Stomach (tissue), 9 donors: ENCODE data around the gene FZR1. TPM values are rescaled to one million over a fixed set of nuclear protein-coding genes. Genes with fewer than 3 reads are reported as not detected.

Source experiments
- DNase-seq, 2 donors: peaks; one replicate each; pipeline versions ENCODE4 v3.0.0 to v3.0.0-alpha.2; 2013 to 2019
- H3K27ac ChIP-seq, 5 donors: fragments of 200-600 bp in 4 of 5; sonication (generic) in 4 of 5; one replicate each; pipeline ENCODE4 v1.5.1; 2013 to 2019; ENCODE audit warnings: mild to moderate bottlenecking in 1 of 5, moderate library complexity in 1 of 5
- H3K27me3 ChIP-seq, 3 donors: fragments of 200-600 bp; sonication (generic); one replicate each; pipeline ENCODE4 v1.5.1; 2017 to 2019; ENCODE audit warnings: mixed run types in 1 of 3
- H3K36me3 ChIP-seq, 4 donors: fragments of 200-600 bp; sonication (generic); 1 replicate in 3 of 4; 2 replicates in 1 of 4; pipeline ENCODE4 v1.5.1; 2016 to 2019
- H3K4me1 ChIP-seq, 4 donors: fragments of 200-600 bp; sonication (generic); one replicate each; pipeline ENCODE4 v1.5.1; 2016 to 2019
- H3K4me3 ChIP-seq, 4 donors: fragments of 200-600 bp; sonication (generic) in 3 of 4; one replicate each; pipeline ENCODE4 v1.5.1; 2016 to 2019; ENCODE audit warnings: mild to moderate bottlenecking in 1 of 4
- H3K9me3 ChIP-seq, 4 donors: fragments of 200-600 bp; sonication (generic); one replicate each; pipeline ENCODE4 v1.5.1; 2016 to 2019
- EP300 ChIP-seq: sonication (generic); formaldehyde crosslinking; IDR thresholded peaks from one replicate; pipeline ENCODE4 v1.6.1; 2017; ENCODE audit warnings: antibody characterized with exemption
- POLR2A ChIP-seq, 4 donors: fragments of 450-650 bp; IDR thresholded peaks; one replicate each; pipeline ENCODE4 v1.6.1; 2016; ENCODE audit warnings: antibody characterized with exemption in 4 of 4, control low read depth in 2 of 4, mild to moderate bottlenecking in 1 of 4, moderate library complexity in 1 of 4
- POLR2AphosphoS5 ChIP-seq, 3 donors: sonication (generic); formaldehyde crosslinking; IDR thresholded peaks; one replicate each; pipeline ENCODE4 v1.6.1; 2016; ENCODE audit warnings: antibody characterized with exemption in 3 of 3
- WGBS, 5 donors: extraction: QIAGEN DNeasy Blood & Tissue Kit in 3 of 5; methylation state at CpG; one replicate each; pipeline versions ENCODE4 v1.1.5 to v1.1.7; 2013 to 2018; 5-methylcytosine and 5-hydroxymethylcytosine counted together
- intact Hi-C: fragments of 100-400 bp; cut with DNase I; formaldehyde crosslinking; loops from one replicate; pipeline ENCODE4 v1.15.1; 2023; ENCODE audit warnings: low total_unique reads
- polyA plus RNA-seq, 3 donors: library from polyadenylated mRNA; stranded (reverse); fragments of 200-250 nt; gene quantifications; one replicate each; pipeline ENCODE4 v1.2.3, GENCODE V29; 2013
- total RNA-seq, 5 donors: library from RNA; depleted of rRNA; stranded (reverse); fragments of >200 nt; gene quantifications; one replicate each; pipeline versions ENCODE4 v1.1.0 to v1.2.3, GENCODE V29; 2014 to 2016
- TF ChIP-seq, protein P1 (sequence below), 7 experiments: fragments of 450-650 bp in 4 of 7; fragments of 200-600 bp in 3 of 7; sonication (generic) in 3 of 7; IDR thresholded peaks; one replicate each; pipeline ENCODE4 v1.5.1; 2016 to 2019; ENCODE audit warnings: antibody characterized with exemption in 7 of 7, control low read depth in 2 of 7, mild to moderate bottlenecking in 1 of 7
- donor health status: healthy with polysubstance abuse.
- donor health status: Bipolar disorder and iron deficiency.
- donor health status: healthy.

FZR1 gene
- total and polyA plus RNA-seq, 8 donors, result 9.4 to 113 (median 21.3) TPM

GRCh38 chr19:3551792-3552095 is 45.6 kb downstream of the FZR1 start:
- no peak for DNase-seq
- Histone ChIP-seq H3K36me3 (peaks cover 0 to 37% (median 36%) of the 10 kb centered on the region in 4 donors), H3K27me3 (no peaks in the 10 kb centered on the region), H3K9me3 (no peaks in the 10 kb centered on the region), H3K4me3 (no peak overlapping the region), H3K27ac (no peak overlapping the region), H3K4me1 (peaks cover 15 to 47% (median 29%) of the 10 kb centered on the region in 4 donors)
- TF ChIP-seq EP300 (no peak), POLR2AphosphoS5 (IDR thresholded peaks at IDR 0.05) (no peak), POLR2A (IDR thresholded peaks at IDR 0.05) (no peak)
- TF ChIP-seq, protein P1, sequence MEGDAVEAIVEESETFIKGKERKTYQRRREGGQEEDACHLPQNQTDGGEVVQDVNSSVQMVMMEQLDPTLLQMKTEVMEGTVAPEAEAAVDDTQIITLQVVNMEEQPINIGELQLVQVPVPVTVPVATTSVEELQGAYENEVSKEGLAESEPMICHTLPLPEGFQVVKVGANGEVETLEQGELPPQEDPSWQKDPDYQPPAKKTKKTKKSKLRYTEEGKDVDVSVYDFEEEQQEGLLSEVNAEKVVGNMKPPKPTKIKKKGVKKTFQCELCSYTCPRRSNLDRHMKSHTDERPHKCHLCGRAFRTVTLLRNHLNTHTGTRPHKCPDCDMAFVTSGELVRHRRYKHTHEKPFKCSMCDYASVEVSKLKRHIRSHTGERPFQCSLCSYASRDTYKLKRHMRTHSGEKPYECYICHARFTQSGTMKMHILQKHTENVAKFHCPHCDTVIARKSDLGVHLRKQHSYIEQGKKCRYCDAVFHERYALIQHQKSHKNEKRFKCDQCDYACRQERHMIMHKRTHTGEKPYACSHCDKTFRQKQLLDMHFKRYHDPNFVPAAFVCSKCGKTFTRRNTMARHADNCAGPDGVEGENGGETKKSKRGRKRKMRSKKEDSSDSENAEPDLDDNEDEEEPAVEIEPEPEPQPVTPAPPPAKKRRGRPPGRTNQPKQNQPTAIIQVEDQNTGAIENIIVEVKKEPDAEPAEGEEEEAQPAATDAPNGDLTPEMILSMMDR (IDR thresholded peaks at IDR 0.05), result no peak
- WGBS, 5 donors, result 76 to 87% (median 85%) methylated on average over 9 of the region's 9 CpGs
- intact Hi-C loops, result no loop called here

DNA sequence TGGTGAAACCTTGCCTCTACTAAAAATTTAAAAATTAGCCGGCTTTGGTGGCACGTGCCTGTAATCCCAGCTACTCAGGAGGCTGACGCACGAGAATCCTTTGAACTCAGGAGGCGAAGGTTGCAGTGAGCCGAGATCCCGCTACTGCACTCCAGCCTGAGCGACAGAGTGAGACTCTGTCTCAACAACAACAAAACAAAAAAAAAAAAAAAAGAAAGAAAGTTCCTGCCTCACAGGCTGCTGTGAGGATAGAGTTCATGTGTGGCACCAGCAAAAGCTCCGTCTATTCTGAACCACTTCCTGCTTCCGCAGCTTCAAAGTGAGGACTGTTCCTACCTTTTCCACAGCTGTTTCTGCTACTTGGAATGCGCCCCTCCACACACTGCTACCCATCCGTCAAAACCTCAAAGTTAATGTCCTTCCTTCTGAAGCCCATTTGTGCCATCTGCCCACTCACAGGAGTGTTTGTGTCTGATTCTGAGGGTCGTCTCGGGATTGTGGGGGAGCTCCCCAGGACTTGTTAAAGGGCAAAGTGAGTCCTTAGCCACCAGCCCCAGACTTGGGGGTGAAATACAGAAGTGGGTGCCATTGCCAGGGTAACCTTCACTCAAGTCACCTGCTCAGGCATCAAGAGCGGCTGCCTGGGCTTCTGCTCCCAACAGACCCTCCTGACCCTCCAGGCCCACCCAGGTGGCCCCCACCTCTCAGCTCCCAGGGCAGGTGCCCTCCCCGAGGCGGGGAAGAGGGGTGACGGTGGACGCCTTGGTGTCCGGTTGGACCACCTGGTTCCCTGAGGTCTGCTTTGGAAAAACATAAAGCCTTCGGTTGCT is 48.4 kb downstream of the FZR1 start:
- H3K4me1 ChIP-seq, result peaks cover 22 to 57% (median 41%) of the 10 kb centered on the region in 4 donors
- H3K4me3 ChIP-seq, result no peak overlapping the region
- TF ChIP-seq EP300 (no peak), POLR2AphosphoS5 (IDR thresholded peaks at IDR 0.05) (no peak), POLR2A (IDR thresholded peaks at IDR 0.05) (no peak)
- TF ChIP-seq, protein P1 (IDR thresholded peaks at IDR 0.05), result no peak
- no peaks in the 10 kb centered on the region for H3K9me3 ChIP-seq
- DNase-seq, result no peak
- WGBS, 5 donors, result 71 to 80% (median 78%) methylated on average over 21 of the region's 21 CpGs
- H3K27ac ChIP-seq, result peak overlapping the region in 3 of 5 donors; percentile 21 to 90 (median 61)
- no peaks in the 10 kb centered on the region for H3K27me3 ChIP-seq
- intact Hi-C loops, result no loop called here
- H3K36me3 ChIP-seq, result peaks cover 0 to 16% (median 13%) of the 10 kb centered on the region in 4 donors

DNA sequence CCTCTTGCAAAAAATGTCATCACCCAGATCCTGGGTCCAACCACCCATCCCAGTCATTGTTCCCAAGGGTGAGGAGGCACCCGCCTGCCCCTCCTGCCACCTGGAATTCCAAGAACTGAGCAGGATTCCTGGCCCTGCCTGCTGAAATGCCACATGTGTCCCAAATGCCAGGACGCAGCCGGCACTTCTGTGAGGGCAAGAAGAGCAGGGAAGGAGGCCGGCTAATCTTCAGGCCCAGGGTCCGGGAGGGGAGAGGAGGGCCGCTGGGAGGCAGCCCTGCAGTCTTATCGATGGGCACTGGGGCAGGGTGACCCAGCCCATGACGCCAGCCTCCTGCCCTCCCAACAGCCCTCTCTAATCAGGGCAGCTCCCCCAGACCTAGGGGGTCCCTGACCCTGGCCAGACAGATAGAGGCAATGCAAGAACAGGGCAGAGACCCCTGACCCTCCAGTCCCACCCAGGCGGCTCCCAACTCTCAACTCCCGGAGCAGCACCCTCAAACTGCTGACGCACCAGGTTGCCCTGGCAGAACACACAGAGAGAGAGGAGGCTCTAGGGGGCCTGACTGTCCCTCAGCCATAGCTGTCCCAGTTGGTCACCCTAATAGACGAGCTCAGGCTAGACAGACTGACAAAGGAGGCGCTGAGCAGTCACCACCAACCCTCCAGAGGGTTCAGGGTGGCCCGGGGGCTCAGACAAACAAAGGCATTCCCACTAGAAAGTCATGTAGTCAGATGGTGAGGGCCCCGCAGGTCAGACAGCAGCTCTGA is 49.7 kb downstream of the FZR1 start:
- H3K4me3 ChIP-seq, result peak overlapping the region; percentile 92 to 99 (median 96)
- peaks cover 22 to 57% (median 41%) of the 10 kb centered on the region in 4 donors for H3K4me1 ChIP-seq
- H3K27me3 ChIP-seq, result no peaks in the 10 kb centered on the region
- no peaks in the 10 kb centered on the region for H3K9me3 ChIP-seq
- 48 to 66% (median 58%) methylated on average over 10 to 15 of the region's 15 CpGs for WGBS, 5 donors
- peaks cover 0 to 4% (median 4%) of the 10 kb centered on the region in 4 donors for H3K36me3 ChIP-seq
- peak in 1 of 2 donors; percentile 3 for DNase-seq
- intact Hi-C loops, result no loop called here
- H3K27ac ChIP-seq, result peak overlapping the region in 2 of 5 donors; percentile 86 to 90
- TF ChIP-seq, protein P1 (IDR thresholded peaks at IDR 0.05), result no peak

DNA sequence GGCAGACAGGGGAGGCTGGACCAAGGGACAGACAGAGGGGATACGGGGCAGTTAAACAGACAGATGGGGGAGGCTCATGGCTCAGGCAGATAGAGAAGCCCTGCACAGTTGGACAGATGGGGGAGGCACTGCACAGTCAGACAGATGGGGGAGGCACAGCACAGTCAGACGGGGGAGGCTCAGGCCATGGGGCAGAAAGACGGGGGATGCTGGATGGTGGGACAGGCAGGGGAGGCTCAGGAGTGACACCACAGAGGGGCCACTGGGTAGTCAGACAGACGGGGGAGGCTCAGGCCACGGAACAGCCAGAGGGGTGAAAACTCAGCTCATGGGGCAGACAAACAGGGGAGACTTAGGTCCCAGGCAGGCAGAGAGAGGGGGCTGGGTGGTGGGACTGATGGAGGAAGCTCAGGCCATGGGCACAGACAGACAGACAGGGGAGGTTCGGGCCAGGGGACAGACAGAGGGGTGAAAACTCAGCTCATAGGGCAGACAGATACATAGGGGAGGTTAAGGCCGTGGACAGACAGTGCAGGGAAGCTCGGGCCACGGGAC is 50.4 kb downstream of the FZR1 start:
- H3K4me1 ChIP-seq, result peaks cover 22 to 57% (median 41%) of the 10 kb centered on the region in 4 donors
- H3K27me3 ChIP-seq, result no peaks in the 10 kb centered on the region
- TF ChIP-seq EP300 (no peak), POLR2AphosphoS5 (IDR thresholded peaks at IDR 0.05) (no peak), POLR2A (IDR thresholded peaks at IDR 0.05) (no peak)
- TF ChIP-seq, protein P1 (IDR thresholded peaks at IDR 0.05), result no peak
- DNase-seq, result peak in 1 of 2 donors; percentile 13
- no peaks in the 10 kb centered on the region for H3K36me3 ChIP-seq
- intact Hi-C loops, result no loop called here
- H3K9me3 ChIP-seq, result no peaks in the 10 kb centered on the region
- peak overlapping the region; percentile 92 to 99 (median 96) for H3K4me3 ChIP-seq
- H3K27ac ChIP-seq, result peak overlapping the region; percentile 60 to 90 (median 81)
- 23 to 33% (median 26%) methylated on average over 8 to 9 of the region's 9 CpGs for WGBS, 5 donors
